Measurements from ENCODE around the gene ATG10.
"Not testable (repeated sequence)": the region's sequence is repeated elsewhere in the genome, so short reads cannot be mapped to it uniquely, and the experiment has no call there.

Gene ATG10

GRCh38 chr5:81983148-81983547 is 11.3 kb downstream of the ATG10 start:
- not testable (repeated sequence) for DNase-seq

GRCh38 chr5:81983563-81983962 is 11.7 kb downstream of the ATG10 start:
- not testable (repeated sequence) for DNase-seq

- DNase-seq = no peak
These were observed 14.3 kb downstream of the ATG10 start for GRCh38 chr5:81986126-81986525.

GRCh38 chr5:81989204-81989603 is 17.4 kb downstream of the ATG10 start:
- DNase-seq = no peak

- DNase-seq = no peak
These were observed 22.9 kb downstream of the ATG10 start for GRCh38 chr5:81994679-81995078.

GRCh38 chr5:81995407-81995806 is 23.6 kb downstream of the ATG10 start:
- no peak for DNase-seq

GRCh38 chr5:82004511-82004910 is 32.7 kb downstream of the ATG10 start:
- no peak for DNase-seq

GRCh38 chr5:82009869-82010268 is 38.0 kb downstream of the ATG10 start:
- not testable (repeated sequence) for DNase-seq

- DNase-seq = no peak
These were observed 38.9 kb downstream of the ATG10 start for GRCh38 chr5:82010696-82011095.

GRCh38 chr5:82011761-82012160 is 39.9 kb downstream of the ATG10 start:
- no peak for DNase-seq

GRCh38 chr5:82014644-82015043 is 42.8 kb downstream of the ATG10 start:
- DNase-seq = not testable (repeated sequence)

GRCh38 chr5:82018462-82018861 is 46.6 kb downstream of the ATG10 start:
- DNase-seq = peak; percentile 82

- peak; percentile 55 for DNase-seq
These were observed 47.7 kb downstream of the ATG10 start for GRCh38 chr5:82019342-82020138.

GRCh38 chr5:82022499-82022898 is 50.7 kb downstream of the ATG10 start:
- no peak for DNase-seq

- DNase-seq = no peak
These were observed 51.8 kb downstream of the ATG10 start for GRCh38 chr5:82023644-82024043.

GRCh38 chr5:82031220-82032119 is 59.6 kb downstream of the ATG10 start:
- DNase-seq = no peak

GRCh38 chr5:82042894-82043293 is 71.1 kb downstream of the ATG10 start:
- not testable (repeated sequence) for DNase-seq

GRCh38 chr5:82044010-82044409 is 72.2 kb downstream of the ATG10 start:
- DNase-seq = no peak

GRCh38 chr5:82045554-82046275 is 73.9 kb downstream of the ATG10 start:
- no peak for DNase-seq

GRCh38 chr5:82046276-82046647 is 74.4 kb downstream of the ATG10 start:
- no peak for DNase-seq

GRCh38 chr5:82050955-82051354 is 79.1 kb downstream of the ATG10 start:
- no peak for DNase-seq

GRCh38 chr5:82054004-82054710 is 82.3 kb downstream of the ATG10 start:
- no peak for DNase-seq

GRCh38 chr5:82057051-82057450 is 85.2 kb downstream of the ATG10 start:
- no peak for DNase-seq

Measured in eye (tissue), 1 donor.